ENCODE results near the gene DTX4.

DNA sequence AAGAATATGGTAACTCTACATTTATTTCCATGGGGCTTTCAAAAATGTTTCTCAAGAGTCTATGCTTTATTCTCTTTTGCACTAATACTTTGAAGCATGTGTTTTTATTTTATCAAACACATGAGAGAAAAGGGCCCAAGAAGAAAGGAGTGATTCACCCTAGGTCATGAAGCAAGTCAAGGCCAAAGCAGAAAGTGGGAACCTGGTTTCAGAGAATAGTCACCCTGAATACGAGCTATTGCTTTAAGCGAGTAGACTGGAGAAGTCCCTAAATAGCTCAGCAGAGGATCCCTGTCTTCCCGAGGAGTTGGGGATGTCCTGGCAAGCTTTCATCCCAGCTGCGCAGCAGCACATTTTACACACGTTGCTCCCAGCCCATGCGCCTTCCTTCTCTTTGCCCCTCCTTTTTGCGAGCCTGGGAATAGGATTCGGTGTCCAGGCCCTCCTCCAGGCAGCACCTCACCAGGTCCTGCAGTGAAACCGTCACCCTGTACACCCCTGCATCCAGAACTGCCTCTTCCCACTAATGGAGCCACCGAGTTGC is 21.7 kb downstream of the DTX4 start:
- TF ChIP-seq, protein P1, sequence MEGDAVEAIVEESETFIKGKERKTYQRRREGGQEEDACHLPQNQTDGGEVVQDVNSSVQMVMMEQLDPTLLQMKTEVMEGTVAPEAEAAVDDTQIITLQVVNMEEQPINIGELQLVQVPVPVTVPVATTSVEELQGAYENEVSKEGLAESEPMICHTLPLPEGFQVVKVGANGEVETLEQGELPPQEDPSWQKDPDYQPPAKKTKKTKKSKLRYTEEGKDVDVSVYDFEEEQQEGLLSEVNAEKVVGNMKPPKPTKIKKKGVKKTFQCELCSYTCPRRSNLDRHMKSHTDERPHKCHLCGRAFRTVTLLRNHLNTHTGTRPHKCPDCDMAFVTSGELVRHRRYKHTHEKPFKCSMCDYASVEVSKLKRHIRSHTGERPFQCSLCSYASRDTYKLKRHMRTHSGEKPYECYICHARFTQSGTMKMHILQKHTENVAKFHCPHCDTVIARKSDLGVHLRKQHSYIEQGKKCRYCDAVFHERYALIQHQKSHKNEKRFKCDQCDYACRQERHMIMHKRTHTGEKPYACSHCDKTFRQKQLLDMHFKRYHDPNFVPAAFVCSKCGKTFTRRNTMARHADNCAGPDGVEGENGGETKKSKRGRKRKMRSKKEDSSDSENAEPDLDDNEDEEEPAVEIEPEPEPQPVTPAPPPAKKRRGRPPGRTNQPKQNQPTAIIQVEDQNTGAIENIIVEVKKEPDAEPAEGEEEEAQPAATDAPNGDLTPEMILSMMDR (IDR thresholded peaks at IDR 0.05; ENCODE audit: insufficient read depth, low read length, poor library complexity, severe bottlenecking): no peak
- no peak for TF ChIP-seq EZH2phosphoT487 (conservative IDR thresholded peaks at IDR 0.05; ENCODE audit: low read length)

Measured in SU-DHL-6 (cell line).